ENCODE measurements around the gene PEX12. TPM values are rescaled to one million over a fixed set of nuclear protein-coding genes. Genes with fewer than 3 reads are reported as not detected.

The PEX12 gene
- total RNA-seq, 2 experiments from 2014 or later: 3.0 to 3.2 TPM

- H3K9me3 ChIP-seq (ENCODE audit: control insufficient read depth in 1 of 2, insufficient read depth in 1 of 2, low read length in 2 of 2): no peaks in the 10 kb centered on the region
- H3K4me3 Mint-ChIP-seq: no peak overlapping the region
- no peaks in the 10 kb centered on the region for H3K27me3 Mint-ChIP-seq
- H3K27ac ChIP-seq (ENCODE audit: low read depth in 1 of 2, low read length in 2 of 2): no peak overlapping the region
- intact Hi-C loops (cut with DNase I, micrococcal nuclease): loop anchor here in 1 of 2 experiments (5.0 to 10.0 kb wide), 2 partner anchors 203 to 1119 kb away; no protein-coding TSS in a partner anchor
- no peak overlapping the region for H3K27ac Mint-ChIP-seq
- no peaks in the 10 kb centered on the region for H3K36me3 ChIP-seq (ENCODE audit: insufficient read depth, low read length)
- no peak for ATAC-seq (ENCODE audit: poor library complexity)
- peaks cover 35% of the 10 kb centered on the region for H3K4me1 Mint-ChIP-seq (ENCODE audit: low read depth)
- H3K27me3 ChIP-seq (ENCODE audit: control insufficient read depth in 1 of 2, insufficient read depth in 2 of 2, low read length in 2 of 2): no peaks in the 10 kb centered on the region
- CTCF ChIA-PET: interaction anchor here (1.4 kb wide), 1 partner anchor 86 kb away, joined by 3 read pairs; no protein-coding TSS in a partner anchor
- H3K9me3 Mint-ChIP-seq: no peaks in the 10 kb centered on the region
- POLR2A ChIA-PET: no interaction called here
- no peaks in the 10 kb centered on the region for H3K36me3 Mint-ChIP-seq (ENCODE audit: low read depth)
- peaks cover 22% of the 10 kb centered on the region for H3K4me1 ChIP-seq (ENCODE audit: insufficient read depth, low read length)
- TF ChIP-seq CTCF (IDR thresholded peaks at IDR 0.05): no peak
- no peak overlapping the region for H3K4me3 ChIP-seq (ENCODE audit: low read length)
- no peak for DNase-seq
These were observed 34.5 kb downstream of the PEX12 start for GRCh38 chr17:35543856-35544255.

DNA sequence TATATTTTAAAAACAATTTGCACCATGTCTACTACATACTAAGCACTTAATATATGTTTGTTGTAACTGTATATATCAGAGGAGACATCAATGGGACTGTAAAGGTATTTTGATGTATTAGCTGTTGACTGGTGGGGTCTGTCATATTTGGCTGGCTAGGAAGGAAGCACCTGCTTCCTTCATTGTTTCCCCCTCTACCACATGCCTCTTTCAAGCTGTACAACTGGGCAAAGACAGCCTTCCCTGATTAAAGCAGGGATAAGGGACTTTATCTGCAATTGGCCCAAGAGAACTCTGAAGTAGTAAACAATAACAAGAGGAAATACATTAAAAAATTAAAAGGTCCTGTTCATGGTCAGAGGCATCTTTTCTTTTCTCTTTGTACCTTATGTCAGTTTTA, 35.4 kb downstream of the PEX12 start:
- no peaks in the 10 kb centered on the region for H3K27me3 ChIP-seq (ENCODE audit: control insufficient read depth in 1 of 2, insufficient read depth in 2 of 2, low read length in 2 of 2)
- POLR2A ChIA-PET: interaction anchor here (0.7 to 7.8 kb wide), 3 partner anchors 35 to 229 kb away, joined by 3 to 84 read pairs (median 28); partner anchors contain the start of genes PEX12 and SLFN11
- no peak overlapping the region for H3K27ac ChIP-seq (ENCODE audit: low read depth in 1 of 2, low read length in 2 of 2)
- DNase-seq (no peak), ATAC-seq (ENCODE audit: poor library complexity) (no peak)
- no peaks in the 10 kb centered on the region for H3K9me3 ChIP-seq (ENCODE audit: control insufficient read depth in 1 of 2, insufficient read depth in 1 of 2, low read length in 2 of 2)
- H3K36me3 ChIP-seq (ENCODE audit: insufficient read depth, low read length): no peaks in the 10 kb centered on the region
- intact Hi-C loops (cut with DNase I, micrococcal nuclease): loop anchor here in 1 of 2 experiments (5.0 to 10.0 kb wide), 2 partner anchors 204 to 1118 kb away; no protein-coding TSS in a partner anchor
- no peaks in the 10 kb centered on the region for H3K36me3 Mint-ChIP-seq (ENCODE audit: low read depth)
- H3K27ac Mint-ChIP-seq: peak overlapping the region; percentile 25
- no peak for TF ChIP-seq CTCF (IDR thresholded peaks at IDR 0.05)
- no peaks in the 10 kb centered on the region for H3K9me3 Mint-ChIP-seq
- no peak overlapping the region for H3K4me3 ChIP-seq (ENCODE audit: low read length)
- H3K4me1 Mint-ChIP-seq (ENCODE audit: low read depth): peaks cover 44% of the 10 kb centered on the region
- no peaks in the 10 kb centered on the region for H3K27me3 Mint-ChIP-seq
- CTCF ChIA-PET: interaction anchor here (1.4 to 1.5 kb wide), 2 partner anchors 10 to 87 kb away, joined by 3 read pairs; no protein-coding TSS in a partner anchor
- H3K4me3 Mint-ChIP-seq: no peak overlapping the region
- H3K4me1 ChIP-seq (ENCODE audit: insufficient read depth, low read length): peaks cover 23% of the 10 kb centered on the region

GRCh38 chr17:35541434-35541833, 36.9 kb downstream of the PEX12 start:
- H3K4me3 ChIP-seq (ENCODE audit: low read length): peak overlapping the region; percentile 56
- H3K27ac Mint-ChIP-seq: peak overlapping the region; percentile 82
- no peaks in the 10 kb centered on the region for H3K36me3 ChIP-seq (ENCODE audit: insufficient read depth, low read length)
- no peaks in the 10 kb centered on the region for H3K27me3 Mint-ChIP-seq
- CTCF ChIA-PET: interaction anchor here (0.9 to 1.2 kb wide), 2 partner anchors 35 to 228 kb away, joined by 3 read pairs; no protein-coding TSS in a partner anchor
- H3K9me3 ChIP-seq (ENCODE audit: control insufficient read depth in 1 of 2, insufficient read depth in 1 of 2, low read length in 2 of 2): no peaks in the 10 kb centered on the region
- H3K27ac ChIP-seq (ENCODE audit: low read depth in 1 of 2, low read length in 2 of 2): peak overlapping the region; percentile 67 to 85
- peaks cover 5% of the 10 kb centered on the region for H3K36me3 Mint-ChIP-seq (ENCODE audit: low read depth)
- POLR2A ChIA-PET: interaction anchor here (0.8 to 7.8 kb wide), 10 partner anchors 37 to 380 kb away, joined by 3 to 84 read pairs (median 6); partner anchors contain the start of genes PEX12 and SLFN5
- DNase-seq: no peak
- H3K4me1 ChIP-seq (ENCODE audit: insufficient read depth, low read length): peaks cover 23% of the 10 kb centered on the region
- no peak for TF ChIP-seq CTCF (IDR thresholded peaks at IDR 0.05)
- H3K4me1 Mint-ChIP-seq (ENCODE audit: low read depth): peaks cover 55% of the 10 kb centered on the region
- peak overlapping the region; percentile 93 for H3K4me3 Mint-ChIP-seq
- intact Hi-C loops (cut with DNase I, micrococcal nuclease): loop anchor here in 1 of 2 experiments (5.0 to 10.0 kb wide), 2 partner anchors 206 to 1117 kb away; no protein-coding TSS in a partner anchor
- no peaks in the 10 kb centered on the region for H3K9me3 Mint-ChIP-seq
- no peak for ATAC-seq (ENCODE audit: poor library complexity)
- H3K27me3 ChIP-seq (ENCODE audit: control insufficient read depth in 1 of 2, insufficient read depth in 2 of 2, low read length in 2 of 2): no peaks in the 10 kb centered on the region

Data from CD4-positive, alpha-beta T cell (primary cell).